ENCODE results near the gene RAB13.

The RAB13 gene

DNA sequence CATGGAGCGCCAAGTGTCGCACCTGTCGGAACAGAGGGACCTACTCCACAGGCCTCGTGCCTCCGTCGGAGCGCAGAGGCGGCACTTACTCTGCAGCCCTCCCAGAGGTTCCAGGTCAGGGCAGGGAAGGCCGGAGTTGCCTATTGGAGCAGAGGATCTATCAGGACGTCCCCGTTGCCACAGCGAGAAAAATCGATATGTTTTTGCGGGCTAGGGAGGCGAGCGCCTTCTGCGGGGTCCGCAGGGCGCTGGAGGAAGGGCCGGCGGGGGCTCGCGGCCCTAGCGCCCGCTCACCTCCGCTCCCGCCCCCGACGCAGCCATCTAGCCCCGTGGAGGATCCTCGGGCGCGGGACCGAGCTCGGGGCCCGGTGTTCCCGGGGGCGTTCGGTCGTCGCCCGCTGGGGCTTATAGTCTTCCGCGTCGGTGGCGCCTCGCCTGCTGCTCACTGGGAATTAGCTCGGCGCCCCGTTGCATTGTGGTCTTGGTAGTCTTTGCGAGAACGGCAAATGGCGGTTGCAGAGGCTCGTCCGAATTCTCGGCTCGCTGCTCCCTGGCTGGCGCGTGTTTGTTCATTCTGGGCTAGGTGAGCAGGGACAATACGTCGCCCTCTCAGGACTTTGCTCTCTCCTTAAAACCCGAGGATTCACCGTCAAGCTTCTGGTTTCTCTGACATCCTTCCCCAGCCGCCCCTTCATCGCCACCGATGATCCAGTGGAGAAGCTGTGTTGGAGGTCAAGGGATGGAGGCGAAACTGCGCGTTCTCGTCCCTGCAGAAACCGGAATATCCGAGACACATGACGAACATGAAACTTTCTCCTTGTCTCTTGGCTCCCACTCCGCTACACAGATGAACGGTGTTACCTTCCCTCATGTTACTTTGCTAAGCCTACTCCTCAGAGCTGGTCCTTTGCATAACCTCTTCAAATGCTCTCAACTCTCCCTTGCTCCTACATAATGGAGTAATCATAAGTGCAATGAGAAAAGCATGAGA, 8.6 kb downstream of the RAB13 start, which contains the start of gene JTB:
JTB (minus strand) TSS at position 425 of the 991 bp plus-strand sequence; CDS start at position 3, 422 bp downstream.
- DNase-seq: no peak

DNA sequence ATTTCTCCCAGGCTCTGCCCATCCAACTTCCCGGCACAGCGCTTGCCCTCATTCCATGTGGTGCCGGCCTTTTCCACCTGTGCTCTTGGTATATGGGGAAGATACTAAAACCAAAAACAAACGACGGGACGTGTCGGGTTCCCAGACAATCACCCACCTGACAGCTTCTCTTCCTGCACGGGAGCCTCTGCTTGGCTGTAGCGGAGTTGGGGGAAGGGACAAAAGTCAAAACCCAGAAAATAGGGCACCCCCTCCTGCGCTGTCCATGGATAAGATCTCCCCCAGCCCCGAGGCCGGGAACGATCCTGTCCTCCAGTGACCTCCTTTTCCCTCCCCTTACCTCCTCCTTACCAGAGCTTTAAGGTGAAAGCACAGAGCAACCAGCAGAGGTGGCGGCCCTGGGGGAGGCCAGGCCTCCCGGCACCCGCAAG, 9.3 kb downstream of the RAB13 start:
- no peak for DNase-seq

DNA sequence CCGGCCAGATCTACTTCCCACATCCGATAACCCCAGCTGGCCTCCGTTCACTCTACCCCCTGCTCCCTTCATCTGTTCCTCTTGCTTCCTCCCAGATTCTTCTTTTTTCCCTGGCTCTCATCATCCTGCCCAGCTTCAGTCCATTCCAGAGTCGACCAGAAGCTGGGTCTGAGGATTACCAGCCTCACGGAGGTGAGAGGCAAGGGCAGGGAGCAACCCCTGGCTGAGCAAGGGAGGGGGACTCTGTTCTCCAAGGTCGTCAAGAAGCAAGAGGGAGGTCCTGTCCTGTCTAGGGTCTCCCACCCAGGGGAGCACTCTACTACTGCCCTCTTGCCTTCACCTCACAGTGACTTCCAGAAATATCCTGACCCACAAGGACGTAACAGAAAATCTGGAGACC, 12.6 kb downstream of the RAB13 start:
- DNase-seq: no peak

DNA sequence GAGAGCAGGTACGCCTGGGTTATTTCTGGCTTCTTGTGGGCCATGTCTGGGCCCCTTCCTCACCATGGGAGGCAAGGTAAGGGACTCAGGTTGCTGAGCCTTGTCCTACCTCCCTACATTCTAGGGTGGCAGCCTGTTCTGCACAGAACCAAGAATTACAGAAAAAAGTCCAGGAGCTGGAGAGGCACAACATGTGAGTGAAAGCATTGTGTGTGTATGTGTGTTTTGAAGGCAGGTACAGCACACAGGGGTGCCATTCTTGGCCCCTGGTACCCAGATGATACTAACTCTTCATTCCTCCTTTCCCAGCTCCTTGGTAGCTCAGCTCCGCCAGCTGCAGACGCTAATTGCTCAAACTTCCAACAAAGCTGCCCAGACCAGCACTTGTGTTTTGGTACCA, 13.1 kb downstream of the RAB13 start:
- DNase-seq: no peak

DNA sequence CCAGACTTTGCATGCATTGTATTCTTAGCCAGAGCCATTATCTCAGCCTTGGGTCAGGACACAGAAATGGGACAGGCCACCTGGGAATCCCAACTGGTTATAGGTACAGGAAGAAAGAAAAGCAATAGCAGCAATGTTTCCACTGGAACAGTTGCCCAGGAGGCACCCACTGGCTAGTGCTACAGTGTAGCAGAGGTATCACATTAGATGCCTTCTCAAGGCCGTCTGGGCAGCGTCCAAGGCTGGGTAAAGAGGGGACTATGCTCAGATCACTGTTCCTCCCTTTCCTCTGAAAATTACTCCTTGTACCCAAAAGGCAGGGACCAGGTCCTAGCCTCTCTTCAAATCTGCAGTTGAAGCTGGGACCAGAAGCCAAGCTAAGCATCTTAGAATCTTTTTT, 15.8 kb downstream of the RAB13 start:
- DNase-seq: no peak

DNA sequence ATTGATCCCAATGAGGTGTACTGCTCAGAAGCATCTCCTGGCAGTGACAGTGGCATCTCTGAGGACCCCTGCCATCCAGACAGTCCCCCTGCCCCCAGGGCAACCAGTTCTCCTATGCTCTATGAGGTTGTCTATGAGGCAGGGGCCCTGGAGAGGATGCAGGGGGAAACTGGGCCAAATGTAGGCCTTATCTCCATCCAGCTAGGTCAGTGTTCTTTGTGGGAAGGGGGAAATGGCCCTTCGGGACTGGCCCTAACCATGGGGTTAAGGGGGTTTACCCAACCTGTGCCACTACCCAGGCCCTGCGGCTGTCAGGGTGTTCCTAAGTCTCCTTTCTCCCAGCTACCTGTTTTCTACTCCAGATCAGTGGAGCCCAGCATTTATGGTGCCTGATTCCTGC, 17.2 kb downstream of the RAB13 start:
- DNase-seq: no peak

DNA sequence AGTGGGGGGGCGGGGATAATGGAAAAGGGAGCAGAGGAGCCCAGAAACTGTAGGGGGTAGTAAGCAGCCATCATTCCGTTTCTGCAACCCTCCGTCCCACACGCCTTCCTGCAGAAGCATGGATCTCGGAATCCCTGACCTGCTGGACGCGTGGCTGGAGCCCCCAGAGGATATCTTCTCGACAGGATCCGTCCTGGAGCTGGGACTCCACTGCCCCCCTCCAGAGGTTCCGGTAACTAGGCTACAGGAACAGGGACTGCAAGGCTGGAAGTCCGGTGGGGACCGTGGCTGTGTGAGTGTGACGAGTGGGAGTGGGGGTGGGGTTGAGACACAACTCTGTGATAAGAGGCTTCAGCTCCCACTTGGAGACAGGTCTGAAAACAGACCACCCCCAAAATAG, 17.7 kb downstream of the RAB13 start:
- DNase-seq: no peak

DNA sequence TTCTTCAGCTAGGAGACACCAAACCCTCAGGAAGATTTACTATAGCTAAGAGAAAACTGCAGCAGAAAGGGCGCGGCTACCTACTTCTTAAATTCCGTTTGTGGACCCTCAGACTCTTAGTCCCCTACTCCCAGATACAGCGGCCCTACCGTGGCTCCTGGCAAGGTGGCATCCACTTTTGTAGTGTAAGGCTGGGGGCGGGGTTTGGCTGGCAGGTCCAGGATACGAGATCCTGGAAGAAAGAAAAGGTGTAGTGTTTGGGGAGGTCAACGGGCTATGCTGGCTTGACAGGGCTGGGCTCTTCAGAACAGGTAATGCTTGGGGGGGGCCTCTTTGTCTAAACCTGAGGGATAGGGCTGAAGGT, 18.2 kb downstream of the RAB13 start:
- no peak for DNase-seq

DNA sequence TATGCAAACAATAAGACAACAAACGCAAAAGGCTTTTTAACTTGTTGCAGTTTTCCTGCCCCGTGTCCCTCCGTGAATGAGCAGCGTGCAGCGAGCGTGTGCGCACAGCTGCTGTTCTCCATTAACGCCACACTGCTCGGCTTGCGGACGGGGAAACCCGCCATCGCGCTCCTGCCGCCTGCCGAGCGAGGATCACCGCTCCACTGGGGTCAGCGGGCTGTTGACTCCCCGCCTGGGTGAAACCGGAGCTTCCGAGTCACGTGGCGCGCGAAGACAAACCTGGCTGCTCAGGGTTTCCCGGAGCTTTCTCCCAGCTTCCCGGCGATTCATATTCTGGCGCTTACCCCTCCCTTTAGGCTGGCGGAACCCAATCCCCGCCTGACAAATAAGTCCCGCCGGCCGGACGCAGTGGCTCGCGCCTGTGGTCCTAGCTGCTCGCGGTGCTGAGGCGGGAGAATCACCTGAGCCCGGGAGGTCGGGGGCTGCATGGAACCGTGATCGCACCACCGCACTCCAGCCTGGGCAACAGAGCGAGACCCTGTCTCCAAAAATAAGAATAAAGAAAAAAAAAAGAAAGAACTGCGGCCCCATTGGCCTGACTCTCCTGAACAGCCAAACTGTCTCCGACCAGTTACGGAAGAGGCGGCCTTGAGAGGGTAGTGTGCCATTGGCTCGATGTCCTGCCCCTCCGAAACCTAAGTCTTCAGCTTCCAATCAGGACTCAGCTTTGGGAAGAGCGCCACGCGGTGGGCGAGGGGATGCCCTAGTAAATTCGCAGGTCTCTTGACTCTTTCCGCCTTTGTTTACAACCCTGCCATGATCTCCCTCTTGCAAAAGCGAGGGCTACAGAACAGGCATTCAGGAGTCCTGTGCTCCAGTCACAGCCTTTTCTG, 18.8 kb downstream of the RAB13 start, which contains the start of gene CREB3L4:
CREB3L4 (plus strand) TSS at position 796 of the 893 bp plus-strand sequence. CDS start 624 bp downstream, outside the sequence.
- DNase-seq: peak; percentile 91

DNA sequence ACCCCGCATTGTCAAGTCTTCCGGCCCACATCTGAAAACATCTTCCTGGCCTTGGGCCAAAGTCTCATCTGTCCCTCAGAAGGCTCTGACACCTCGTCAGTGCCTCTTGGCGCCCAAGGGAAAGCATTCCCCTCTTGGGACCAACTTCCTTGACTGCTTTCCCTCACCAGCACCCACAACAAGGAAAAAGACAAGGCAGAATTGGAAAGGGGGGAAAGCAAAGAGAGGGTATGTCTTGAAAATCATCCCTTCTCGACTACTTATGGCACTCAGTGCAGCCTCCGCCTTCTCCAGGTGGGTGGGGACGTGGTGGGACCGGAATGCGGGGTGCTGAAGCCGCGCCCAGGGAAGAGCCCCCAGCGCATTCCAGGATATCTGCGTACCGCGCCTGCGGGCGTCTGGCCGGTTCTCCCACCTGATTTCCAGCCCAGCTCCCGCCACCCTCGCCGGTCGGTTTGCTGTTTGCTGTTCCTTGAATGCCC, 22.2 kb downstream of the RAB13 start:
- no peak for DNase-seq

DNA sequence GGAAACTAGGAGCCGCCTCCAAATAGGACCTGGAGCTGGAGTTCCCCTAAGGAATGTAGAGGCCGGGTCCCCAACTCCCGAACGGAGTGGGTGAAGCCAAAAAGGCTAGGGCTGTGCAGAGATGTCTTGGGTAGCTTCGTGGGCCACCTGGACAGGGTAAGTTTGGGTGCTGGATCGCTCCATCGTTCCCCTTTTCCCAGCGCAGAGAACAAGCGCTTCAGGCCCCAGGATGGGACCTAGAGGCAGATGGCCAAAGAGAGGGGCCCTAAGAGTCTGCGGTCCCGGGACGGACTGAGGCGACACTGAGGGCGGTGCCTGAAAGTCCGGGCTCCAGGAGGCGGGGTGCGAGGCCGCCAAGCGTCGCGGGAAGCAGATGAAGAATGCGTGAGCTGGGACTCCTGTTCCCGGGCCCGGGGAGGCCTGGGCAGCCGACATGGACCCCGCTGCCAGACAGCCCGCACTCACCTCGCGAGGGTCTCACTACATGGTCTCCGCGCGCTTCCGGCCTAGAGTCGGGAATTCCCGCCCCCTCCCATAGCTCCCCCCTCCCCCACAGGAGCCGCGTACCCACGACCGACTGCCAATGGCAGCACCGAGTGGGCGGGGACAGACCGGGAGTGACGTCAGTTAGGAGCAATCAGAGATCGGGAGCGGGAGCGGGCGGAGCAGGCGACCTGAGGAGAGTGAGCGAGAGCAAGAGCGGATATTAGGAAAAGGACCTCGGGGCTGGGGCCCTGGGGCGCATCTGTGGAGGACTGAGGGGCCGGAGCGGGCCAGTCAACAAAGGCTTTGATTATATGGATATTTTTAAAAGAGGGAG, 22.9 kb downstream of the RAB13 start, which contains the start of gene SLC39A1:
SLC39A1 (minus strand) TSS at position 508 of the 820 bp plus-strand sequence. CDS start 822 bp downstream, outside the sequence.
- DNase-seq: peak; percentile 82

DNA sequence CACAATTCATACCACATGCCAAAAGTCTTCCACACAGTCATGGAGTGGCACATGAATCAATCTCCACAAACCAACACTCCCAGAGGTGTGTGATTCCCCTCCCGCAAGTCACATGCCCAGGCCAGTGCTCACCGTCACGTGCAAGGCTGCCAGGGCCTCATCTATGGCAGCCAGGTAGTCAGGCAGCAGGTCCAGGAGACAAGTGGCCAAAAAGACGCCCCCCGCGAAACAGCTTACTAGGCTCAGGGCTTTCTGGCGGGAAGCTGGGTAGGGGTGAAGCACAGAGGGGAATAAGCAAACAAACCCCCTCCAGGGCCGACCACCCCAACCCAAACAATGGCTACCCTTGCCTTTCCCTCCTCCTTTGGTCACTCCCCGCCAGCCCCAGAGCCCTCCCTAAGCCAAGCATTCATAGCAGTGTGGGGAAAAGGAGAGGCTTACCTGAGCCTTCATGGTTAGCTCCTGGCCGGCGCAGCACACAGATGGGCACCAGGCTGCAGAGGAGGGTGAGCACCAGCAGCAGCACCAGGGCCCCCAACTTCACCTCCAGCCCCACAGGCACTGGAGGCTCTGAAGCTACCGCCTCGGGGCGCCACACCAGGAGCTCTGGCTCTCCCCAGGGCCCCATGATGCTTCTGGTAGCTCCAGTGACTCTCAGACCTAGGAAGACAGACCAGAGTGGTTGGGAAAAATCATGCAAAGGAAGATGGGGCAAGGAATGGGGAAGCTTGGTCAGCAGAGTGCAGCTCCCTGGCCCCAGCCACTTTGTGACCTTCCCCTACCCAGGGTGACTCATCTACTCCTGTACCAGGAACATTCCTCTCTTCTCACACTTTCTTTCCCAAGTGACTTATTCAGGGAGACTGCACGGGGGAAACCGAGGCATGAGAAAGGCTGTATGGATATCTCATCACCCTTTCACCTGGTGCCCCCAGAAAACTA, 23.8 kb downstream of the RAB13 start:
- no peak for DNase-seq

DNA sequence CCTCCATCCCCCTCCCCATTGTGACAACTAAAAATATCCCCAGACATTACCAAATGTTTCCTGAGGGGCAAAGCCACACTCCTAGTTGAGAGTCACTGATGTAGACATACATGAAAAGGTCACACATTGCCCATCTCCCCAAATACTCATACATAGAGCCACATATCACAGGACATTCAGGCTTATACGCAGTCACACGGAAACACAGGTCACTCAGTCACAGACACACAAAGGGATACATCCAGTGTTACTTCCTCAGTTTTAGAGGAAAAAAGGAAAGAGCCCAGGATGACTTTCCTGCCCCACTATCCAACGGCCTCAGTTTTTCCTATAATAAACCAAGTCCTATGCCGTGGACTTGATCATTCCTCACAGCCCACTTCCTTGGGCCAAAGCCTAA, 24.7 kb downstream of the RAB13 start:
- DNase-seq: no peak

DNA sequence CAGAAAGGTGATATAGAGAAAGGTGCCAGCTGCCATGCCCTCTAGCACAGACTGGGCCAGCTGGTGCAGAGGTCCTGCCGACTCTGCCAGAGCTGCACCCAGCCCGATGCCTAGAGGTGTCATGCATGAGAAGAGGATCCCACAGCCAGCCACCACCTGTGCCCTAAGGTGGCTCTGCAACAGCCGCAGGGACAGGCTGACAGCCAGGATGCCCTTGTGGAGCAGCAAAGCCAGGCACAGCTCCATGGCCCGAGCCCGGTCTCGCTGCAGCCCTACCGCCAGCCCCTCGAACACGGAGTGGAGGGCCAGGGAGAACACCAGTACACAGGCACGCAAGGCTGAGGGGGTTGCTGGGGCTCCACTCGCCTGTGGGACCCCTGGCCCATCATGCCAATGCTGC, 25.9 kb downstream of the RAB13 start:
- no peak for DNase-seq

DNA sequence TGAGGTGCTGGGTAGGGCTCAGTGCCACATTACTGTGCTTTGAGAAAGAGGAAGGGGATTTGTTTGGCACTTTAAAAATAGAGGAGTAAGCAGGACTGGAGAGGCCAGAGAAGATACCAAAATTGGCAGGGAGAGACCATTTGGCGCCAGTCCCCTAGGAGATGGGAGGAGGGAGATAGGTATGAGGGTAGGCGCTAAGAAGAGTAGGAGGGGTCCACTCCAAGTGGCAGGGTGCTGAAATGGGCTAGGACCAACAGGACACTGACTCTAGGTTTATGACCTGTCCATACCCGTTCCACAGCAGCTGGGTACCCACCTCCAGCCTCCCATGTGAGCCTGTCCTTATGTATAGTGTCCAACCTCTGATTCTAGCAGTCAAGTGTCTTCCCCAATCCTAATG, 26.7 kb downstream of the RAB13 start:
- DNase-seq: no peak

DNA sequence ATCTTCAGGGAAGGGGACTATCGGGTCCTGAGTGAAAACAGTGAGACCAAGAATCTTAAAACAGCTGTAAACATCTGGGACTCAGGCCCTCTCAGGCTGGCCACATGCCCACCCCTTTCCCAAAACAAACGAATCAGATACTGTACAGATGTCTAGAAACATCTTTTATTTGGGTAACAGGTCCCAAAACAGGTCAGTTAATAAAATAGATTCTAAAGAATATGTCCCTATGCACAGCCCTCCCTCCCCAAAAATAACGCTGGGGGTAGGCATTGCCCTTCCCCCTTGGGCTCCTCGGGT, 27.2 kb downstream of the RAB13 start:
- DNase-seq: no peak

DNA sequence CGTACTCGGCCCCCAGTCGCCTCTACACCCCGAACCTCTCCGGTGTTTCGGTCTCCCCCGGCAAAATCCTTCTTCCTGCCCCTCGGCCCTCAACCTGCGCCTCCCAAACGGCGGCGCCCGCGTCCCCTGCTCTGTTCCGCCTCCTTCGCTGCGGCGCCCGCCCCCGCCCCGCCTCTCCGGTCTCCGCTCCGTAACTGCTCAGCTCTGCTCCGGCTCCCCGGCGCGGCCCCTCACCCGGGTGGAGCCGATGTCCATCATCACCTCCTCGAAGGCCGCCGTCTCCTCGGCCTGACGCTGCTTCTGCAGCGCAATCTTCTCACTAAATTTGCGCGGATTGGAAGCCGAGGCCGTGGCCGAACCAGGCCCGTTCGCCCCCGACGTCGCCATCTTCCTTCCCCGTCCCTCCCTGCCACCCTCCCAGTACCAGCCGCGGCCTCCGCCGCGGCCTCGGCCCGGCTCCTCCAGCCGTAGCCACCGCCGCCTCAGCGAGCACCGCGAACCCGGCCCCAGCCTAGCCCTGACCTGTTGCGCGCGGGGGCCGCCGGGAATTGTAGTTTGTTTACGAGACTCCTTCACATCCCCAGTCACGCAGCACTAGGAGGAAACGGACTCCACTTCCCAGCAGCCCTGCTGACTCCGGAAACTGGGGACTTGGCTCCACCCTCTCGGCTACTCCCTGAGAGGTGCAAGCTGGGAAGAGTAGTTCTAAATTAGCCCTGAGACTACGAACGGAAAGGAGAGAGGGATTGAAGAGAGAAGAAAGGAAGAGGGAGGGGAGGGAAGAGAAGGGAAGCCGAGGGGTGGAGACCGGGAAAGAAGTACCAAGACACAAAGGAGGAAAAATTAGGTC, 27.8 kb downstream of the RAB13 start, which contains the start of gene CRTC2:
CRTC2 (minus strand) TSS at position 502 of the 850 bp plus-strand sequence; CDS start at position 387, 115 bp downstream.
- DNase-seq: peak; percentile 89

DNA sequence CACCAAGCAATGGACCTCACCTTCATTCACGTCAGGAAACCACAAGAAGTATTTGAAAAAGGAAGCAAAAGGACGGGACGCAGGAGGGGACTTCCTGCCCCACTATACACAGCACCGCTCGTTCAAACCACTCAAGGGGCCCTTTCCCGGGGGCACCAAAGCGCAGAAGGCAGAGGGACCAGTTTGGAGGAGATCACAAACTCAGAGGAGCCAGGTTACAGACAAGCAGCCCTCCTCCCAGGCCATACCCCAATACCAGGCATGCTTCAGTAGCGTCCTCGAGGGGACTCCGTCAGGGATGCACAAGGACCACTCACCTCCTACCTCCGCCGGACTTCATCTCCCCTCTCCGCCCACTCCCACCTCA, 28.4 kb downstream of the RAB13 start:
- DNase-seq: no peak

DNA sequence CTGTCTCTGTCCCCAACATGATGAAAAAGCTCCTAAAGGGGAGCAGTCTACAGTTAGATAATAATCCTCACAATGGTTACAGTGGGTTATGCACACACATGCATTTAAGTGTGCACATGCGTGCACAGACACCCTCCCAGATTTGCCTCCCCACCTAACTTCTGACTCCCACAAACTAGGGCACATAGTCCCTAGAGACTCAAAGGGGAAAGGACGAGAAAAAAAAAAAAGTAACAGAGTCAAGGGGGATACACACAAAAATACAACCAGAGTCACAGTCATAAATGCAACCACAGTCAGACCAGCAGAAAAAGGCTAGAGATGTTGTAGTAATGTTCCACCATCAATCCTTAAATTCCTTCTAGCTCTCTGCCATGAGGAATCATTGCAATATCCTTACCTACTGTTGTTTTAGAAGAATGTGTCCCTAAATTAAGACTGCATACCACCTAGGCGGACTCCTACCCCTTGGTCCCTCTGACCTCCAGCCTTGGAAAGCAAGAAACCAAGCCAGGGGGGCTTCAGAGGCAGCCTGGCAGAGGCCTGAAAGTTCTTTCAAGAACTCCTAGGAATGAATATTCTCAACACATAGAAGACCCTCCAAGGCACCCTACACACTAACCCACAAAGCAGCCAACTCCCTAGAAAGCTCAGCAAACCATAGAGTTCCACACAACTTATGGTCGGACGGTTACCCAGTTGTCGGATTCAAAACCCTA, 29.0 kb downstream of the RAB13 start:
- DNase-seq: no peak

DNA sequence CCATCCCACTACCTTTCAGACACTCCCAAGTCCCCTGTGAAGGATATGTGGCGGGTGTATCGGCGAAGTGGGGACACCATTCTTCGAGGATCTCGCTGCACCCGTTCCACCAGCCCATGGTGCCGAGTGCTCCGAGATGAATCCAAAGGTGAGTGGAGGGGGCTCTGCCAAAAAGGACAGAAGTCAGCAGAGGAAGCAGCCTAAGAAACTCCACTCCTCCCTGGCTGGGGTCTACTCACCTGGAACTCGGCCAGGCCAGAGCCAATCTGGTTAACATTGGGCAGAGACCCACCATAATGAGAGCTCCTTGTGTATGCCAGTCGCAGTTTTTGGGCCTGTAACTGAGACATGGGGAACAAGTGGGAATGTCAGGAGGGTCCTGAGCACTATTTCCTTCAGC, 31.3 kb downstream of the RAB13 start:
- no peak for DNase-seq

All from NCI-H524 treated with DMSO at 0.1 percent for 48 hours (cell line).